GM15510 (cell line): Measurements from ENCODE around the gene TIPIN.
A peak's percentile ranks its signal among the peaks of the same experiment; 100 is the strongest.

Experiments
- POLR2A ChIP-seq: IDR thresholded peaks from 3 replicates; pipeline ENCODE4 v1.6.1; 2011; ENCODE audit warnings: borderline replicate concordance; ENCODE audit not compliant: insufficient read length; ENCODE audit errors: extremely low read depth

TIPIN gene, protein sequence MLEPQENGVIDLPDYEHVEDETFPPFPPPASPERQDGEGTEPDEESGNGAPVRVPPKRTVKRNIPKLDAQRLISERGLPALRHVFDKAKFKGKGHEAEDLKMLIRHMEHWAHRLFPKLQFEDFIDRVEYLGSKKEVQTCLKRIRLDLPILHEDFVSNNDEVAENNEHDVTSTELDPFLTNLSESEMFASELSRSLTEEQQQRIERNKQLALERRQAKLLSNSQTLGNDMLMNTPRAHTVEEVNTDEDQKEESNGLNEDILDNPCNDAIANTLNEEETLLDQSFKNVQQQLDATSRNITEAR

DNA sequence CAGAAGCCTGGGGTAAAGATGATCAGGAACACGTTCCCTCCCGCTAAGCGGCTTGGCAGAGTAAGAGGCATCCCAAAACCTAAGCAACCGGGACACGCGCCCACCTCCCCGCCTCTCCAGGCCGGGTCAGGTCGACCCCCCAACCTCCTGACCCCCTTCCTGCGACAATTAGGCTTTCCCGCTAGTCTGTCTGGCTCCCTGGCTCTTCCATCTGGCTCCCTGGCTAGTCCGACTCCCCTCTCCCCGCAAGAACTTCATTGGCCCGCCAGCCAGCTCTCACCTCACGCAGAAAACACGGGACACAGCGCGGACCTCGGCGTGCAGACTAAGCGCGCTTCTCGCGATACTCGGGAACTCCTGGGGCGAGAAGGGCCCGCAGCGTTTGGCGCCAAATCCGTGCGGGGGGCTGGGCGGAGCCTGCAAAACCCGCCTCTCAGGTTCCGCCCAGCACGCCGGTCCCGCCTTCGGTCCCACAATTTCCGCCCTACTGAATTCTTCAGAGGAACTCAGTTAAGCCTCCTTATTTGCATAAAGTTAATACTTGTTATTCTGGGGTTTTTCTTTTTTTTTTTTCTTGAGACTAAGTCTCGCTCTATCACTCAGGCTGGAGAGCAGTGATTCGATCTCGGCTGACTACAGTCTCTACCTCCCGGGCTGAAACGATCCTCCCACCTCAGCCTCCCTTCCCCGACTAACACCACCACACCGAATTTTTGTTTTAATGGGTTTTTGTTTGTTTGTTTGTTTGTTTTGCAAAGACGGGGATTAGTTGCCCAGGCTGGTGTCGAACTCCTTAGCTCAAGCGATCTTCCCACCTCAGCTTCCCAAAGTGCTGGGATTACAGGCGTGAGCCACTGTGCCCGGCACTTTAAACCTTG, at the start of gene TIPIN:
TIPIN (minus strand) TSS at position 327 of the 878 bp plus-strand sequence. CDS start 3,738 bp downstream, outside the sequence.
- TF ChIP-seq POLR2A, result peak; percentile 86

DNA sequence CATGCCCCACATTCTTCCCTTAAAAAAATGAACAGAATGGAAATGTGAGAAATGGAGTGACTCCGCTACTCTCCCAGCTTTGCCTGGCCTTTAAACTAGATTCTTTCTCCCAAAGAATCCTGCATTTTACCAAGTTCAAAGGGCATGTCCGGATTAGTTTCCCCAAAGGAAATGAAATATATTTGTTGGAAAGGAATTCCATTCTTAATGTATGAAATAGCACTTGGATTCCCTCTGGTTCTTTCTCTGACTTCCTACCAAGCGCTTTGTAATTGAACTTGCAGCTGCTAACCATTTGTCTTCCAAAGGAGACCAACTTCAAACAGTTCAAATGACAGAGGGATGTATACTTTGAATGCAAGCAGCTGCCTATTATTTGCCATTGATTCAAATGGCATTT, 49.1 kb upstream of the TIPIN start:
- TF ChIP-seq POLR2A, result no peak

DNA sequence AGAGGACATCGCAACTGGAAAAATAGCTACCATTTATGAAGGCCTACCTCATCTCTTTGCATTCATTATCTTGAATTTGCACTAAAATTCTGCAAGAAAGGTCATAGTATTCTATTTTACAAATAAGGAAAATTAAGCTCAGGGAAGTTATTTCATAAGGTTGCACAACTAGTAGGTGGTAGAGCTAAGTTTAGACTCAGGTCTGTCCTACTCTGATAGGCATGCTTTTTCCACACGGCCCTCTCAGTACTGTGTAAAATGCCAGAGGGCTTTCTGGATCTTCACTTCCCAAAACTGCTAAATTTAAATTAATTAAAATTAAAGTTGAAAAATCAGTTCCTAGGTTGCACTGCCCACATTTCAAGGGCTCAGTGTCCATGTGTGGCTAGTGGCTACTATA, 48.5 kb upstream of the TIPIN start:
- TF ChIP-seq POLR2A, result no peak

DNA sequence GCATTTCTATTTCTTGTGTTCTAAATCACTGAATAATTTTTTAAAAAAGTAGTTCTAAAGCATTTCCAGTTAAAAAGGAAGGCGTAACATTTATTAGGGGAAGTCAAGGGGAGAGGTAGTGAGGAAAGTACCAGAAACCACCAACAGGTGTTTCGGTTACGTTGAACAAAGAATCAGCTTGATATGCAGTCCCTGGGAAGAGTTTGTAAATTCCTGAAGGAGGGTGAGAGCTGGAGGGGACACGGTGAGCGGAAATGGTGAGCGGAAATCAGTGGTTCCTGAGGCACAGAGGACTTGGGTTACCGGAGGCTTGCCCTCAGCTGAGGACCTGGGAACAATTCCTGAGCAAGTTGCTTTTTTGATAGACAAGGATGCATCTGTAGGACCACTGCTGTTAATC, 48.0 kb upstream of the TIPIN start:
- no peak for TF ChIP-seq POLR2A

DNA sequence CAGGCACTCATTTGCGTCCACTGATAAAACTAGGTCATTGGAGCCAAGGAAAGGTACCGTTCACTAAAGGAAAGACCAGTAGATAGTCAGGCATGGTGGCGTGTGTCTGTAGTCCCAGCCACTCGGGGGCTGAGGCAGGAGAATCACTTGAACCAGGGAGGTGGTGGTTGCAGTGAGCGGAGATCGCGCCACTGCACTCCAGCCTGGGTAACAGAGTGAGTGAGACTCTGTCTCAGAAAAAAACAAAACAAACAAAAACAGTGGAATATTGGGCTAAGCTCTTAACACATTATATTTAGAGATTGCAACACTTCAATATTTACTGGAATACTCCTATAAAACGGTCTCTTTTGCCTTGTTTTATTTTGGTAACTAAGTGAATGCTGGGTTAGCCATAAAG, 47.6 kb upstream of the TIPIN start:
- TF ChIP-seq POLR2A, result no peak

DNA sequence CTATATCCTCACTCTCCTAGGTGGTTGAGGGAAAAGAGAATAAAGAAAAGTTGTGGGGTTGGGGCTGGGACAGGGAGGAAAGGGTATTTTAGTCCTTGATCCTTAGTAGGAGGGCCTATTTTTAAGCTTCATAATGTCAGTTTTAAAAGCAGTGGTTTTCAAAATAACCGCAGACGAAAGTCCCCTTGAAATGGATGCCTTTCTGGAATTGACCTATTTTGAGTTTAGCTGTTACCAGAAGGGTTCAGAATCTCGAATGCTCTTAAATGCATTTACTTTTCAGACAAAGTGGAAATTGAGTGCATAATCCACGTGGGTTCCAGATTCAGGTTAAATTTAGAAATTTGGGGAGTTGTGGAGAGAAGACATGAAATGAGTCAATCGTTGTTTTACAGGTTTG, 46.8 kb upstream of the TIPIN start:
- TF ChIP-seq POLR2A, result no peak

DNA sequence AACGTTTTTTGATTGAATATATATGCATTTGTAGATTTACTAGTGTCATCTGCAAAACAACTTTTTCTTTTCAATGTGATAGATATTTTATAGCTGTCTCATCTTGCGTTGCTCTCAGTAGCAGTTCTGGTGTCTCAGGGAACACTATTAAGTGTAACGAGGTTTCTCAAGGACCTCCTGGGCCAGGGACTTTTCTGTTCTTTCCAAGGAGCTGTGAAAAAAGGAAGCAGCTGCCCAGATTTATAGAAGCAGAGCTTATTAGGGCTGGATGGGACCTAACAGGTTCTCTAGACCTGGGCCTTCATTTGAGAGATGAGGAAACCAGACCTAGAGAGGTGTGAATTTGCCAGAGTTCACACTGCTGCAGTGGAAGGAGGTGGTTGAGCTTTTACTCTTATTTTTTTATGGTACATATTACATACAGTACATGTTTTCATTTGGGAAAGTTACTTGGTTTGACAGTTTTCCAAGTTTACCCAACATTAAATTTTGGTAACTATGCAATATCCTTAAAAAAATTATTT, 46.3 kb upstream of the TIPIN start:
- no peak for TF ChIP-seq POLR2A

DNA sequence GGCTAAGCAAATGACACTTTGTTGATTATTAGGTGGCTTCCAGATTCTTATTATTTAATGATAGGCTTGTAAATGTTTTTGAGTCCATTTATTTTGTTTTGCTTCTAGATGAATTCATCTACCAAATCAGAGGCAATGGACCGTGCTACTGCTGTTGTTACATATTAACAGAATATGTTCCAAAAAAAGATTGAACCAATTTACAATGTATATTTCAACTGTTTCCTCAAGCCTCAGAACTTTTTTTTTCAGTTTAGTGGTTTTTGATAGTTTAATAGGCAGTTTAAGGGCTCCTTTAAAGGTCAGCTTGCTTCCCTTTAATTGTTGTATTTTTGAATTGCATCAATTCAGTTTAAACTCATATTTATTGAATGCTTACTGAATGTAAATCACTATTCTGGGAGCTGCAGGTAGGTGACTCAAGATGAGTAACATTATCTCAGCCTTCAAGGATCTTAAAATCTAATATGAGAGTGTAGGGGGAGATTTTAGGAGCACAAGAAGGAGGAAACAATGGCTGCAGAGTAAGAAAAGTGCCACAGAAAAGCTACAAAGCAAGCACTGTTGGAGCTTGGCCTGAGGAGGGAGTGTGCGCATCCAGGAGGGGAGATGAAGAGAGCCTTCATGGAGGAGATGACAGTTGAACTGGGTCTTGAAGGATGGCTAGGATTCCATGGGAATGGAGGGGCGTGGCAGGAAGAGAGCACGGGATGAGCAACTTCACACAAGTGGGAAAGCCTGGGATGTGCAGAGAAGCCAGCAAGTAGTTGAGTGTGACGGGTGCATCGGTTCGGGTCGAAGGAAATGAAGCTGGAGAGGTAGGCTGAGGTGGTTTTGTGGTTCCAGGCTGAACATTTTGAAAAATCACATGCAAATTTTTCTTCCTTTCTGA, 44.9 kb upstream of the TIPIN start:
- no peak for TF ChIP-seq POLR2A

DNA sequence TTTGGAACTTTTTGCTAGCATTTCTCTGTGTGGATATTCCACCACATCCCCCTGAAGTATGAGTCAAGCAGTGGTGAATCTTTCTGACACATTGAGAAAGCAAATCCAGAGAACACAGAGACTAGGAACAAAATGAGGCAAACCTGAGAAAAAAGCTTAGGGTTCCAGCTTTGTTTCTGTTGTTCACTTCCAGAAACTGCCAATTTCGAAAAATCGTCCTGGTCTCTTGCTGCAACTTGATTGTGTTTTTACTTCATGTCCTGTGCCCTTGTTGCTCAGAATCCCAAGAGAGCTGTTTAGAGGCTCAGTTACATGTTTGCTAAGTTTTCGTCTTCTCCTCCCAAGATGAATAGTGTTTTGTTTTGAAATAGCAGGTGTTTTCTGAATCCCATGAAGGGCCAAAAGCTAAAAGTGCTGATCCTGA, 43.9 kb upstream of the TIPIN start:
- no peak for TF ChIP-seq POLR2A

DNA sequence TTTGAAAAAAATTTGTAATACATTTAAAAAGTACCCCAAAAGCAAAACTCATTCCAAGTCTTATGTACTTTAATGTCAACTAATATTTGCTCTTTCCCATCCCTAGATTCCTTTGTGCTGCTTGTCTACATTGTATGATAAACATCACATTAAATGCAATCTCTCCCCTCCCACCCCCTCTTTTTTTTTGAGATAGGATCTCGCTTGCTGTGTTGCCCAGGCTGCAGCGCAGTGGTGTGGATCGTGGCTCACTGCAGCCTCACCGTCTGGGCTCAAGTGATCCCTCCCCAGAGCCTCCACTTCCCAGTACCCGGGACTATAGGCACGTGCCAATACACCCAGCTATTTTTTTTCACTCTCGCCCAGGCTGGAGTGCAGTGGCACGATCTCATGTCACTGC, 42.8 kb upstream of the TIPIN start:
- TF ChIP-seq POLR2A, result no peak

DNA sequence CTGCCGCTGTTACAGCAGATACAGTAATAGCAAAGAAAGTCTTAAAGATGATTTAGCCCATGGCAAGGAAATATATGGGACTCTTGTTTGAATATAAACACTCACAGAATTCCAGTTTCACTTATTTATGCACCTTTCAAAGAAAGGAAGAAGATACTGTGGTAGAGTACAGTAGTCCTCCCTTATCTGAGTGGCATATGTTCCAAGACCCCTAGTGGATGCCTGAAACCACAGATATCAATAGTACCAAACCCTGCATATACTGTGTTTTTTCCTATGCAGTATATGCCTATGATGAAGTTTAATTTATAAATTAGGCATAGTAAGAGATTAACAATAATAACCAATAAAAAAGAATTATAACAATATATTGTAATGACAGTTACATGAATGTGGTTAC, 38.4 kb upstream of the TIPIN start:
- no peak for TF ChIP-seq POLR2A

DNA sequence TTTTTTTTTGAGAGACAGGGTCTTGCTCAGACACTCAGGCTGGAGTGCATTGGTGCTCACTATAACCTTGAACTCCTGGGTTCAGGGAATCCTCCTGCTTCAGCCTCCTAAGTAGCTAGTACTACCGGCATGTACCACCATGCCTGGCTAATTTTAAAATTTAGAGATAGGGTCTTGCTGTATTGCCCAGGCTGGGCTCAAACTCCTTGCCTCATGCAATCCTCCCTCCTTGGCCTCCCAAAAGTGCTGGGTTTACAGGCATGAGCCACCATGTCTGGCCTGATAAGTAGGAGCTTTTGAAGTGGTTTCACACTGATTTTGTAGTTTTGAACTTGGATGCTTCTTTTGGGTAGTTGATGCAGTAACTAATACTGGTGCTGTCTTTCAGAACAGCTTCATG, 38.0 kb upstream of the TIPIN start:
- no peak for TF ChIP-seq POLR2A

DNA sequence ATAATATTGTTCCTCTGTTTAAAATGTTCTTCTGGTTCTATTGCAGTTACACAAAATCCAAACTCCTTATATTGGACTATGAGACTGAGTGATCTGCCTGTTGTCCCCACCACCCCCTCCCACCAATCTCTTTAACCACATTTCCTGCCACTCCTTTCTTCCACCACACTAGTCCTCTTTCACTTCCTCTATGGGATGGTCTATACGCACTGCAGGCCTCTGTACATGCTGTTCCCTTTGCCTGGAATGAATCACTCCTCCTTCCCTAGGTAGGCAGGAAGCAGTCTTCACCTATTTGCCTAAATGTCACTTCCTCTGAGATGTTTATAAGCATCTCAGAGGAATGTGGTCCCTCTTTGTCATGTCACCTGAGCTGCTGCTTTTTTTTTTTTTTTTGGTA, 34.2 kb upstream of the TIPIN start:
- TF ChIP-seq POLR2A, result no peak

DNA sequence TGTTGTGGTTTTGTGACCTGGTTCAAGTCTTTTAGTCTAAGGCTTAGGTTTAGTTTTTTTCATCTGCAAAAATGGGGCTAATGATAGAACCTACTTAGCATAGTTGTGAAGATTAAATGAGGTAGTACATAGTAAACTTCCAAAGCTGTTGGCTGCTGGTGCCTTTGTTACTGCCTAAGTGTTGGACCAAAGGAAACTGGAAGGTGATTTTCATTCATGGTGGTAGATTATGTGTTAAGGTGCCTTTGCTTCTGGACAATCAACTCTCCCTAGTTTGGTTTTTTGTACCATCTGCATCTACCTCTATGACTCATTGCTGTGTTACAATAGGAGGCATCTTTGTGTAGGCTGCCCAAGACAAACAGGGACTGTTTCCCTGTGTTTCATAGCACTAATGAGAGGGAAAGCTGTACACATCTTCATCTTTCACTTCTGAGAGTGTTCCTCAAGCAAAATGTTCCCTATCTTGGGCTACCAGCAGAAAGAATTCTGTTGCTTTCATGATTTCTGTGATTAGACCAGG, 33.4 kb upstream of the TIPIN start:
- no peak for TF ChIP-seq POLR2A
